RPMI8226 (cell line): ENCODE data around the gene NCAN.
"Not testable (repeated sequence)": the region's sequence is repeated elsewhere in the genome, so short reads cannot be mapped to it uniquely, and the experiment has no call there.

Experiments used
- DNase-seq: peaks from one replicate; pipeline ENCODE4 v3.0.0-alpha.2; 2015

Gene NCAN

GRCh38 chr19:19211499-19212420 lies at the start of gene NCAN:
Gene NCAN, plus strand, starts transcription at chr19:19211958. Its CDS starts 4,996 bp downstream, at chr19:19216954.
- DNase-seq: no peak

GRCh38 chr19:19162495-19162894 lies 49.3 kb upstream of the NCAN start:
- no peak for DNase-seq

DNA sequence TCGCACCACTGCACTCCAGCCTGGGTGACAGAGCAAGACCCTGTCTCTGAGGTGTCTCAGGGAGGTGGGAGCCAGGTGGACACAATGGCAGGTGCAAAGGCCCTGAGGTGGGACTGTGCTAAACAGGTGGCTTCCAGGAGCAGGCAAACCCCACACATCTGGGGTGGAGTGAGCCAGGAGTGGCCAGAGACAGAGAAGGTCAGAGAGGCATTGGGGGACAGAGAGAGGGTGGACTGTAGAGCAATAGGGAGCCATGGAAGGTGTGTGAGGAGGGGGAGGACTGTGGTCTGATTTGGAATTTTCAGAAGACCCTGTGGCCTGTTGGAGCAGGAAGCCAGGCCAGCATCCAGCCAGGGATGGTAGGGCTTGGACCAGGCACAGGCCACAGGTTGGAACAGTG lies 46.4 kb upstream of the NCAN start:
- DNase-seq: no peak

DNA sequence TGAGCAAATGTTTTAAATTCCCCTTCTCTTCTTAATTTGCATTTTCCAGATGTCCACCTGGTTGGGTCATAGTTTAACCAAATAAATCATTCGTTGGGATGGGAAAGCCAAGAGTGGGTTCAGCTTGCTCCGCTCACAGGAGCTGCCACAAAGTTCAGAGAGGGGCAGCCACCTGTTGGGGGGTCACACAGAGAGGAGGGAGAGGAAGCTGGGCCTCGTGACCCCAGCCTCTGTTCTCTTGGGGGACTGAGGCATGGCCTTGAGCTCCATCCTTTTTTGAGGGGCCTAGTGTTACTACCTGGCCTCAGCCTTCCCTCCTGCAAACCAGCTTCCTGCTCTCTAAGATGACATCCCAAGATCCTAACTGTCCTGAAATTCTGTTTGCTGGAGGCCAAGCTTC lies 44.1 kb upstream of the NCAN start:
- DNase-seq: no peak

DNA sequence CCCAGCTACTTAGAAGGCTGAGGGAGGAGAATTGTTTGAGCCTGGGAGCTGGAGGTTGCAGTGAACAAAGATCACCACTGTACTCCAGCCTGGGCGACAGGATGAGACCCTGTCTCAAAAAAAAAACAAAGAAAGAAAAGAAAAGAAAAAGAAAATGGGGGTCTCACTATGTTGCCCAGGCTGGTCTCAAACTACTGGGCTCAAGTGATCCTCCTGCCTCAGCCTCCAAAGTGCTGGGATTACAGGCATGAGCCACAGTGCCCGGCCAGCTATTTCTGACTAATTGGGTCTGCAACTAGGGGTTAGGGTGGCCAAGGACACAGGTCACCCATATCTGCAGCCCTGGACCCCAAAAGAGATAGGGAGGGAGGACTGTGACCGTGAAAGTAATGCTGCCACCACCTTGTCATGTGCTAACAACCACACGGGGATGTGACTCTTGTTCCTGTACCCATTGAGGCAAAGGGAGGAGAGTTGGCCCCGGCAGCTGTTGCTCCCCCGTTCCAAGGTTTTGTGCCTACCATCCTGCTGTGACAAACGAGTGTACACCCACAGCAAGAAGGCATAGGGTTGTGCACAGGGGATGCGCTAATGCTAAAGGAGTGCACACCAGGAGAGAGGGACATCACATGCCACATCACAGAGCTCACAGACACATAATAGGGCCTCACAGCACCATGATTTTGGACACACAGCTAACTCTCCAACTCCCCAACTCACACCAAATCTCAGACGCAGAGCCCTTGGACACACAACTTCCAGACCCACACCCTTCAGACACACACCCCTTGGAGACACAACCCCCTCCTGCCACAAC lies 42.3 kb upstream of the NCAN start:
- no peak for DNase-seq

GRCh38 chr19:19170053-19170872 lies 41.5 kb upstream of the NCAN start, which contains the start of gene MEF2B:
Gene MEF2B, minus strand, starts transcription at chr19:19170263. Its CDS starts 19,528 bp downstream, at chr19:19150735.
- DNase-seq: peak; percentile 94

DNA sequence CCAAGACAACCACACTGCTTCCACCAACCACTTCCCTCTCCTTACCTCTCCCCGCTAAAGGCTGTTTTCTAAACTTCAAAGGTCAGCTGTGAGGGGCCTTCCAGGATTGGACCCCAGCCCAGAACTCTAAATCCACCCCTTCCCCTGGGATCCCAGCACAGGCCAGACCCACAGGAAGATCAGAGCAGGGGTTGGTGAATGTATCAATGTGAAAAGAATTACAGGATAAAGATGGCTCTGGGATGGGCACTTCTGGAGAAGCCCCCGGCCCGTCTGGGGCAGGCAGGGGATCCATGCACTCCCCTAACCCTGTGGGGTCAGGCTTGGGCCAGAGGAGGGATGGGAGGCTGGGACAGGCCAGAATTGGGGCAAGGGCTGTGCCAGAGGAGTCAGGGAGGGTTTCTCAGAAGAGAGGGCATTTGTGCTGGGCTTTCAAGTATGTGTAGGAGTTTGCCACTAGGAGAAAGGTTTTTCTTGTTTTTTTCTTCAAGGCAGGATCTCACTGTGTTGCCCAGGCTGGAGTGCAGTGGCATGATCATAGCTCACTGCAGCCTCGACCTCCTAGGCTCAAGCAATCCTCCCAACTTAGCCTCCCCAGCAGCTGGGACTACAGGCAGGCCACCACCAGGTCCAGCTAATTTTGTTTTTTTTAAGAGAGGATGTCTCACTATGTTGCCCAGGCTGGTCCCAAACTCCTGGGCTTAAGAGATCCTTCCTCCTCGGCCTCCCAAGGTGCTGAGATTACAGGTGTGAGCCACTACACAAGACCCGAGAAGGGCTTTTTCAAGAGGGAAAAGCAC lies 40.7 kb upstream of the NCAN start:
- DNase-seq: no peak

GRCh38 chr19:19171821-19172532 lies 39.8 kb upstream of the NCAN start:
- no peak for DNase-seq

- not testable (repeated sequence) for DNase-seq
These were observed 38.5 kb upstream of the NCAN start for GRCh38 chr19:19173243-19173642.

GRCh38 chr19:19176950-19177349 lies 34.8 kb upstream of the NCAN start:
- no peak for DNase-seq

GRCh38 chr19:19179548-19180441 lies 32.0 kb upstream of the NCAN start:
- DNase-seq: no peak

DNA sequence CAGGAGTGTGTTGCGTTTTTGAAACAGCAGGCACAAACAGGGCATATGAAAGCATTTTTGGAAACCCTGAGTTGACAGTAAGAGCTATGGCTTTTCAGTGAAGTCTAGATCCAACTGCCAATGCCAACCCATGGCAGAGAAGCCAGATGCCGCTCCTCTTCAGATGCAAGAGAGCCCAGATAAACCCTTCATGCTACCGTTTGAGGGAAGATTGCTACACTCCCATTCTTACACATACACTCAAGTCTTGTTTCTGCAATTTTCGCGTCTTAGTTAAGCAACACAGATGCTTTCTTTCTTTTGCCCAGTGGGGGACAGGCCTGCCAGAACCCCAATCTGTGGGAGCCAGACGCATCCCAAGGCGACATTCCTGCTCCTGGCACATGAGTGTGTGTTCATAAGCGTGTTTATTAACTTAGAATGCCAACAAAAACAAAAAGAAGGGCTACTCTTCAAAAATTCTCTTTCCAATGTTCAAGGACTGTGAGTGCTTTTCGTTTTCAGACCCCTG lies 30.2 kb upstream of the NCAN start:
- DNase-seq: no peak

DNA sequence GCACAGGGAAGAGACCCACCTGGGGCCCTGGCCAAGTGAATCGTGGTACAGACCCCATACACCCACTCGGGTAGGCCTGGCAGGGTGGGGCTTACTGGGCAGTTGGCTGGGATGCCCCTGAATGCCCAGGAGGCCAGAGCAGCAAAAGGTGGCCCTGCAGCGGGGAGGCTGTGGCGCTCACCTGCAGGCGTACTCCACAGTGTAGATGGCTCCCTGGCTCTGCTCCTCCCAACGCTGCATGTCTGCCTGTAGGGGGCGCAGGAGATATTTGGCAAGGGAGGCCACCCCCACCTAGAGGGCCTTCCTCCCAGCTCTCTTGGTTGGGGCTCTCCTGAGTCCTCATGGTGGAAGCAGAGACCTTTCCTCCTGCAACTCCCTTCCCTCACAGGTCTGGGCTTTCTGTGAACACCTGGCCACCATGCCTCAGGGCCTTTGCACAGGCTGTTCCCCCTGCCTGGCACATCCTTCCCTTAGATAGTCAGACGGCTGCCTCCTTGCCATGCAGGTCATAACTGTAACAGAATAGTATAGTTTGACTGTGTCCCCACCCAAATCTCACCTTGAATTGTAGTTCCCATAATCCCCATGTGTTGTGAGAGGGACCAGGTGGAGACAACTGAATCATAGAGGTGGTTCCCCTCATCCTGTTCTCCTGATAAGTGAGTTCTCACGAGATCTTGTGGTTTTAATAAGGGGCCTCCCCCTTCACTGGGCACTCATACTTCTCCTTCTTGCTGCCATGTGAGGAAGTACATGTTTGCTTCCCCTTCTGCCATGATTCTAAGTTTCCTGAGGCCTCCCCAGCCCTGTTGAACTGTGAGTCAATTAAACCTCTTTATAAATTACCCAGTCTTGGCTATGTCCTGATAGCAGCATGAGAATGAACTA lies 25.7 kb upstream of the NCAN start:
- peak; percentile 74 for DNase-seq

GRCh38 chr19:19186742-19187141 lies 25.0 kb upstream of the NCAN start:
- DNase-seq: no peak

GRCh38 chr19:19191768-19192077 lies 20.0 kb upstream of the NCAN start:
- no peak for DNase-seq

GRCh38 chr19:19192078-19192882 lies 19.5 kb upstream of the NCAN start, which contains the start of the genes BORCS8 and RFXANK:
Gene BORCS8, minus strand, starts transcription at chr19:19192152. Its CDS starts 35 bp downstream, at chr19:19192117.
Gene RFXANK, plus strand, starts transcription at chr19:19192258. Its CDS starts 1,689 bp downstream, at chr19:19193947.
- DNase-seq: peak; percentile 100

DNA sequence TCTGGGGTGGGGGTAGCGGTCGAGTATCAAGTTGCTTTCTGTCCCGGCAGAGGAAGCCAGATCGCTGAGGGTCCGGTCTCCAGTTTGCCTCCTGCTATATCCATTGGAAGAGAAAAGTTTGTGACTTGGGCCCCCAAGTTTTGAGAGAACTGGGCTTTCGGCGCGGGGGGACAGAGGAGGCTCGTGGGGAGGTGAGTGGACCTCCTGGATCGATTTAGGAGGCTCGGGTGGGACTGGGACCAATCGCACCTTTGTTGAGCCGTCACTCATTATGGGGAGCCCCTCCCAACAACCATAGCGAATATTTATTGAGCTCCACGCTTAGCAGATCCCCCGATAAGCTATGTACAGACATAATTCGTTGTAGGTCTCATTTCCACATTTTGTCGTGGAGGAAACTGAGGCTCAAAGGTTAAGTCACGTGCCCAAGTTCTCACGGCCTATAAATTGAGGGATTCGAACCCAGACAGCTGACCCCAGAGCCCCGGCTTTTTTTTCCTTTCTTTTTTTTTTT lies 18.8 kb upstream of the NCAN start:
- DNase-seq: no peak

DNA sequence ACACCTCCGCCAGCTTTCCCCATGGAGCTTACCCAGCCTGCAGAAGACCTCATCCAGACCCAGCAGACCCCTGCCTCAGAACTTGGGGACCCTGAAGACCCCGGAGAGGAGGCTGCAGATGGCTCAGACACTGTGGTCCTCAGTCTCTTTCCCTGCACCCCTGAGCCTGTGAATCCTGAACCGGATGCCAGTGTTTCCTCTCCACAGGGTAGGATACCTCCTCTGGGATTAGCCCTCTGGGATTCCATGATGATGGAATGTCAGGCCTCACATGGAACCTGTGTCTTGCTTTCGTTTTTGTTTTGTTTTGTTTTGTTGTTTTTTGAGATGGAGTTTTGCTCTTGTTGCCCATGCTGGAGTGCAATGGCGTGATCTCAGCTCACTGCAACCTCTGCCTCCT lies 17.8 kb upstream of the NCAN start:
- no peak for DNase-seq
